ENCODE measurements around the gene GRWD1. TPM values are rescaled to one million over a fixed set of nuclear protein-coding genes. Genes with fewer than 3 reads are reported as not detected.

GRWD1 gene
- 28.7 and 53.7 TPM in 2 replicates for total RNA-seq

GRCh38 chr19:48445606-48446481, at the start of gene GRWD1:
GRWD1 (plus strand) TSS chr19:48445983; CDS start chr19:48446006, 23 bp downstream.

GRCh38 chr19:48455171-48455907, 9.6 kb downstream of the GRWD1 start, which contains the start of gene KCNJ14:
KCNJ14 (plus strand) TSS chr19:48455574; CDS start chr19:48461725, 6,151 bp downstream.

GRCh38 chr19:48469289-48469881, 23.6 kb downstream of the GRWD1 start, which contains the start of gene CYTH2:
CYTH2 (plus strand) TSS chr19:48469369; CDS start chr19:48469508, 139 bp downstream.

Other genes starting within 250 kb of the GRWD1 start
- 3.8 and 8.8 TPM in 2 replicates for gene CARD8, start 190.1 kb upstream of the GRWD1 start, total RNA-seq
- gene ZNF114, start 175.9 kb upstream of the GRWD1 start, total RNA-seq, result 0.93 and 5.8 TPM in 2 replicates
- 2.1 and 2.9 TPM in 2 replicates for gene EMP3, start 120.4 kb upstream of the GRWD1 start, total RNA-seq
- 1.2 and 1.4 TPM in 2 replicates for gene TMEM143, start 82.0 kb upstream of the GRWD1 start, total RNA-seq
- not detected in 2 replicates for gene SYNGR4, start 81.6 kb upstream of the GRWD1 start, total RNA-seq
- 43.1 and 67.5 TPM in 2 replicates for gene KDELR1, start 54.4 kb upstream of the GRWD1 start, total RNA-seq
- gene GRIN2D, start 52.3 kb upstream of the GRWD1 start, total RNA-seq, result under 0.01 and 0.07 TPM in 2 replicates
- gene KCNJ14, start 9.6 kb downstream of the GRWD1 start, total RNA-seq, result 1.4 and 4.5 TPM in 2 replicates
- gene CYTH2, start 23.4 kb downstream of the GRWD1 start, total RNA-seq, result 25.6 and 35.5 TPM in 2 replicates
- 1.0 and 3.6 TPM in 2 replicates for gene LMTK3, start 65.9 kb downstream of the GRWD1 start, total RNA-seq
- gene SULT2B1, start 106.2 kb downstream of the GRWD1 start, total RNA-seq, result 7.8 and 9.9 TPM in 2 replicates
- 0.21 TPM in 1 of 2 replicates, not detected in the other for gene SPACA4, start 160.8 kb downstream of the GRWD1 start, total RNA-seq
- gene FAM83E, start 169.1 kb downstream of the GRWD1 start, total RNA-seq, result 17.0 and 25.6 TPM in 2 replicates
- 1,268 and 2,578 TPM in 2 replicates for gene RPL18, start 173.2 kb downstream of the GRWD1 start, total RNA-seq
- gene SPHK2, start 173.5 kb downstream of the GRWD1 start, total RNA-seq, result 4.3 and 5.5 TPM in 2 replicates
- 5.5 and 12.2 TPM in 2 replicates for gene DBP, start 191.4 kb downstream of the GRWD1 start, total RNA-seq
- 2.4 and 4.8 TPM in 2 replicates for gene CA11, start 200.2 kb downstream of the GRWD1 start, total RNA-seq
- 0.14 TPM in 1 of 2 replicates, not detected in the other for gene NTN5, start 227.0 kb downstream of the GRWD1 start, total RNA-seq
- 5.1 and 46.3 TPM in 2 replicates for gene FUT2, start 250.0 kb downstream of the GRWD1 start, total RNA-seq

Measured in nasal cavity respiratory epithelium epithelial cell of viscerocranial mucosa (primary cell).